CD4-positive, alpha-beta T cell treated with Interleukin-2 at 100 ng/mL for 4 hours (primary cell): Measurements from ENCODE around the gene CYP27C1.
"Not testable (repeated sequence)": the region's sequence is repeated elsewhere in the genome, so short reads cannot be mapped to it uniquely, and the experiment has no call there.

Source experiments
- DNase-seq: peaks from one replicate; pipeline ENCODE4 v3.0.0-alpha.2; 2020; ENCODE audit warnings: low spot score

The CYP27C1 gene

GRCh38 chr2:127220768-127221527 lies 849 bp upstream of the CYP27C1 start:
- no peak for DNase-seq

GRCh38 chr2:127219171-127220070 lies 678 bp downstream of the CYP27C1 start:
- no peak for DNase-seq

GRCh38 chr2:127218812-127219170 lies 1.3 kb downstream of the CYP27C1 start:
- no peak for DNase-seq

GRCh38 chr2:127217470-127218325 lies 2.4 kb downstream of the CYP27C1 start:
- no peak for DNase-seq

- DNase-seq: no peak
Observed at GRCh38 chr2:127216593-127216992, 3.5 kb downstream of the CYP27C1 start.

- DNase-seq: no peak
Observed at GRCh38 chr2:127216095-127216494, 4.0 kb downstream of the CYP27C1 start.

GRCh38 chr2:127214201-127214600 lies 5.9 kb downstream of the CYP27C1 start:
- not testable (repeated sequence) for DNase-seq

- no peak for DNase-seq
Observed at GRCh38 chr2:127208313-127208712, 11.8 kb downstream of the CYP27C1 start.

GRCh38 chr2:127205218-127206125 lies 14.6 kb downstream of the CYP27C1 start:
- no peak for DNase-seq

- DNase-seq: no peak
Observed at GRCh38 chr2:127201452-127201851, 18.6 kb downstream of the CYP27C1 start.

GRCh38 chr2:127200962-127201361 lies 19.1 kb downstream of the CYP27C1 start:
- no peak for DNase-seq

GRCh38 chr2:127199223-127199622 lies 20.9 kb downstream of the CYP27C1 start:
- no peak for DNase-seq

GRCh38 chr2:127197475-127198385 lies 22.4 kb downstream of the CYP27C1 start:
- peak; percentile 49 for DNase-seq

- DNase-seq: peak; percentile 22
Observed at GRCh38 chr2:127196998-127197397, 23.1 kb downstream of the CYP27C1 start.

GRCh38 chr2:127196549-127196948 lies 23.6 kb downstream of the CYP27C1 start:
- DNase-seq: no peak

- DNase-seq: no peak
Observed at GRCh38 chr2:127195140-127196074, 24.7 kb downstream of the CYP27C1 start.

GRCh38 chr2:127194447-127194846 lies 25.7 kb downstream of the CYP27C1 start:
- DNase-seq: no peak

- DNase-seq: no peak
Observed at GRCh38 chr2:127193967-127194280, 26.2 kb downstream of the CYP27C1 start.
